HG03025 (cell line): ENCODE data around the gene SFXN2.
"Not testable (repeated sequence)": the region's sequence is repeated elsewhere in the genome, so short reads cannot be mapped to it uniquely, and the experiment has no call there.

ENCODE experiments used
- ATAC-seq: cut with Tn5 transposase; IDR thresholded peaks from one replicate; pipeline ENCODE4 v1.9.1; 2021; ENCODE audit warnings: mild to moderate bottlenecking, moderate library complexity; ENCODE audit not compliant: unreplicated experiment, low FRiP score

Gene SFXN2

DNA sequence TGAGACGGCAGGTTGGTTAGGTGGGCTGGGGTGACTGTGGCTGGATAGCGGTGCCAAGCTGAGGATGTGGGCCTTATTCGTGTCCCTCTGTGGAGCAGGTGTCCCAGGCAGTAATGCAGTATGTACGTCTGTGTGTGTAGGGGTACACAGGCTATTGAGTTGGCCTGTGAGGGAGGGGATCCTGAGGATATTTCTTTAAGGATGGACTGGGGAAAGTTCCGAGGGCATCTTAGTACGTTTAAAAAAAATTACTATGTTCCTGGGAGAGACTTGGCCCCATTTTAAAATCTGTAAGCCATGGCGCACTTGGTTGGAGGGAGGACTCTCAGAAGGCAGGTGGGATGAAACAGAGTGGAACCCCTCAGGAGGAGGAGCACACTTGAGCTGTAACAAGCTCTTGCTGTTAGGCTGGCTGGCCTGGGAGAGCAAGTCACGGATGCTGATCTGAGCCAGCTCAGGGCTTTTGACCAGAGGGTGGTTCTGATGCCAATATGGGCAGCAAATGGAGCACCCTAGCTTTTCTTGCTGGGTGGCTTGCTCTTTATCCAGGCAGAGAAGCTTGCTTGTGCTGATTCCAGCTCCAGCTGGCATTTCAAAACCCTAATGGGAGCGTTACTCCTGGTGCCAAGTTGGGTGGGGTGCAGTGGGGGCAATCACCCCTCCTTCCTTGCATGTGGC is 30.1 kb downstream of the SFXN2 start:
- no peak for ATAC-seq

GRCh38 chr10:102745157-102745556 is 30.7 kb downstream of the SFXN2 start:
- no peak for ATAC-seq

- ATAC-seq, result no peak
Measured at GRCh38 chr10:102752266-102752930, 38.0 kb downstream of the SFXN2 start.

GRCh38 chr10:102752934-102753664 is 38.7 kb downstream of the SFXN2 start:
- no peak for ATAC-seq

DNA sequence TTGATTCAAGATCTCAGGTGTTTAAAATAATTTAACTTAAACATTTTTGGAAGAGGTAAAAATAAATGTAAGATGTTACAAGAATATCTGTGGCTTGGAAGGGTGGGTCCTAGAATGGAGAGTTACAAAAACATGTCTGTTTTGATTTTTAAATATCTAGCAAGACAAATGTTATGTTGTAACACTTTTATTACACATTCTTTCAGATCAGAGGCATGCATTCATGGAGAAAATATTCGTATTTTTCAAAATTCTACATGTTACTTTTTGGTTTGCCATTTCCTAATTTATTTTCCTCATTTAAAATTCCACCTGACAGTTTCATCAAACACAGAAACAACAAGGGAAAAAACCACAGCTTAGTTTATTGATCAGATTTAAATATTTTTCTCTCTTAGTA is 39.3 kb downstream of the SFXN2 start:
- no peak for ATAC-seq

GRCh38 chr10:102757323-102757722 is 42.9 kb downstream of the SFXN2 start:
- no peak for ATAC-seq

- ATAC-seq, result no peak
Measured at GRCh38 chr10:102758240-102758932, 44.0 kb downstream of the SFXN2 start.

DNA sequence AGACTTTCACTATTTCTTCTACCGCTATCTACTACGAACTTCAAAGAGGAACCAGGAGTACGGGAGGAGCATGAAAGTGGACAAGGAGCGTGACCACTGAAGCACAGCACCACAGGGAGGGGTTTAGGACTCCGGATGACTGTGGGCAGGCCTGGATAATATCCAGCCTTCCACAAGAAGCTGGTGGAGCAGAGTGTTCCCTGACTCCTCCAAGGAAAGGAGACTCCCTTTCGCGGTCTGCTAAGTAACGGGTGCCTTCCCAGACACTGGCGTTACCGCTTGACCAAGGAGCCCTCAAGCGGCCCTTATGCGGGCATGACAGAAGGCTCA is 44.5 kb downstream of the SFXN2 start:
- not testable (repeated sequence) for ATAC-seq

GRCh38 chr10:102759497-102760210 is 45.2 kb downstream of the SFXN2 start:
- ATAC-seq, result no peak

GRCh38 chr10:102761981-102762380 is 47.5 kb downstream of the SFXN2 start:
- no peak for ATAC-seq

- ATAC-seq, result no peak
Measured at GRCh38 chr10:102762401-102763015, 48.1 kb downstream of the SFXN2 start.

DNA sequence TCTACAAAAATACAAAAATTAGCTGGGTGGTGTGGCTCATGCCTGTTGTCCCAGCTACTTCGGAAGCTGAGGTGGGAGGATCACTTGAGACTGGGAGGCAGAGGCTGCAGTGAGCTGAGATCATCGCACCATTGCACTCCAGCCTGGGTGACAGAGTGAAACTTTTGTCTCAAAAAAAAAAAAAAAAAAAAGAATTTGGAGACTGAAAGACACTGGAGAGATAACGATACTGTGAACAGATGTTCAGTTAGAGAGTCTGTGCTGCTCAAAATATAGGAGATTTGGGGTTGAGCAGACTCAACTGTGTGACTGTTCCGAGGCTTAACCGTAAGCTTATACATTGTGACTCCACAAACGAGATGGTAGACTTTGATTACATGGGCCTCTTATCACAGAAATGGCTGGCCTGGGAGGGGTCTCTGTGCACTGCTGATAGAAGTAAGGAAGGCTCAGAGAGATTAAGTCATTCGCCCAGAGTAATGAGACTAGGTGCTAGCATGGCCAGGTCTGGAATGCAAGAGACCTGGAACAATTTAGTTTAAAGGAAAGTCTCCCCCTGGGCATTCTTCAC is 48.7 kb downstream of the SFXN2 start:
- ATAC-seq, result no peak

GRCh38 chr10:102764470-102765161 is 50.2 kb downstream of the SFXN2 start:
- no peak for ATAC-seq

- no peak for ATAC-seq
Measured at GRCh38 chr10:102765336-102765735, 50.9 kb downstream of the SFXN2 start.

- ATAC-seq, result no peak
Measured at GRCh38 chr10:102767428-102768160, 53.2 kb downstream of the SFXN2 start.

DNA sequence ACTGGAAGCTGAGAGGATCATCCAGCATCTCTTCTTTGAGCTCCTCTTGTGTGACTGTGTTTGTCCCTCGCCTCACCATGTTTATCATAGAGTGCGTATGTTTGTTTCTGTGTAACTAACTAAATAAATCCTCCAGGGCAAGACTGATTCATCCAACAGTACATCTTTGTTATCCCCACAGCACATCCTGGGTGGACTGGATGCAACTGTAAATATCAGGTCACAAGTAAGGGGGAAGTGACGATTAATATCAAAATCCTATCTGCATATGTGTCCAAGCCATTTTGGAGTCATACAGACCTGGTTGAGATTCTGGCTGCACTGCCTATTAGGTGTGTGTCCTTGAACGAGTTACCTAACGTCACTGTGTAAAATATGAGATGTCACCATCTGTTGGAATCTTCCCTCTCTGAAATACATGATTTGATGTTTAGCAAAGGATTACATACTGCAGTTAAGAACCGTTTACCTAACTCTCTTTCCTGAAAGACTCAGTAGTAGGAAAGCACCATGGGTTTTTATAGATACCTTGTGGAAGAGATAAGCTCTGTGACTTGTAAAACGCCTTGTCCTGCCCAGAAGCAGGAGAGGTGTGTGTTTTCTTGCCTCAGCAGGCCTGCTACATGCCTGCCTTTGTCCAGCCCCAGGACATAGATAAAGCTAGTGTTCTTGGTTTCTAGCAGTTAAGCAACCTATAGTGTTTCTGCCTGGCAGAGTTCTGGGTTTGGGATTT is 55.1 kb downstream of the SFXN2 start:
- ATAC-seq, result no peak

DNA sequence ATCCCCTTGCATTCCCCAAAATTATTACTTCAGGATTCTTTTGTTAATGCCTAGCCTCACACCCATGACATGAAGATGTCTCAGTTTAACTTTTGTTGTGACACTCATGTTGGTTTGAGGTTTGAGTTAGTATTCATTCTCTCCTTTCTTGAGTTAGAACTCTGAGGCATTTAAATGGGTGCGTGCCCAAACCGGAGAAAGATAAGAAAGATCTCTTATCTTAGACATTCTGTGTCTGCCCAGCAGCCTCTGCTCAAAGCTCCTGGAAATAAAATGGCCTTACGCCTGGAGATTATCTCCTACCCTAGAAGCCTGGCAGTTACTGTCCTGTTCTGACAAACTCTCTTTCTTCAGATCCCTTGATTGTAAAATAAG is 55.7 kb downstream of the SFXN2 start:
- no peak for ATAC-seq

- no peak for ATAC-seq
Measured at GRCh38 chr10:102770792-102771191, 56.4 kb downstream of the SFXN2 start.
